Transverse colon (tissue), 4 donors: ENCODE results near the gene TTLL9.

Experiments used
- CTCF ChIP-seq, 5 experiments: fragments of 200-600 bp in 3 of 5; fragments of 450-650 bp in 2 of 5; sonication (generic) in 3 of 5; IDR thresholded peaks; 1 replicate in 2 of 5; 2 replicates in 3 of 5; pipeline ENCODE4 v1.5.1; 2016 to 2017; ENCODE audit warnings: antibody characterized with exemption in 5 of 5, inconsistent platforms in 3 of 5, mild to moderate bottlenecking in 2 of 5, moderate library complexity in 1 of 5
- EP300 ChIP-seq: sonication (generic); formaldehyde crosslinking; IDR thresholded peaks from one replicate; pipeline ENCODE4 v1.6.1; 2017; ENCODE audit warnings: antibody characterized with exemption, low read depth
- POLR2A ChIP-seq: fragments of 450-650 bp; IDR thresholded peaks from one replicate; pipeline ENCODE4 v1.6.1; 2016; ENCODE audit warnings: antibody characterized with exemption, mild to moderate bottlenecking, moderate library complexity
- POLR2AphosphoS5 ChIP-seq, 3 donors: sonication (generic); formaldehyde crosslinking; IDR thresholded peaks; one replicate each; pipeline ENCODE4 v1.6.1; 2016; ENCODE audit warnings: antibody characterized with exemption in 3 of 3

- TF ChIP-seq POLR2A (no peak), CTCF (IDR thresholded peaks at IDR 0.05) (no peak), EP300 (no peak), POLR2AphosphoS5 (IDR thresholded peaks at IDR 0.05) (no peak)
Measured at GRCh38 chr20:31926493-31926892, 56.1 kb downstream of the TTLL9 start.
